Activated T-cell treated with anti-CD3 and anti-CD28 coated beads for 48 hours (primary cell): ENCODE data around the gene ISM1.

Experiments
- DNase-seq: peaks from one replicate; pipeline ENCODE4 v3.0.0-alpha.2; 2020; ENCODE audit warnings: low read depth

ISM1 gene

GRCh38 chr20:13313201-13313600 is 92.1 kb downstream of the ISM1 start:
- no peak for DNase-seq

DNA sequence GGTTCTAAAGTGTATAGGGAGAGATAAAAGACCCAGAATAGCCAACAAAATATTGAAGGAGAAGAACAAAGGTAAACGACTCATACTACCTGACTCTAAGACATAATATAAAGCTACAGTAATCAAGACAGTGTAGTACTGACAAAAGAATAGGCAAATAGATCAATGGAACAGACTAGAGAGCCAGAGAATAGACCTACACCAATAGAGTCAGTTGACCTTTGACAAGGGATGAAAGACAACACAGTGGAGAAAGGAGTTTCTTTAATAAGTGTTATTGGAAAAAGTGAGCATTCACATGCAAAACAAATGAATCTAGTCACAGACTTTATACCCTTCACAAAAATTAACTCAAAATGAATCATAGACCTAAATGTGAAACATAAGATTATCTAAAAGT is 96.4 kb downstream of the ISM1 start:
- no peak for DNase-seq

- DNase-seq = no peak
These were observed 97.9 kb downstream of the ISM1 start for GRCh38 chr20:13318871-13319521.

- no peak for DNase-seq
These were observed 99.6 kb downstream of the ISM1 start for GRCh38 chr20:13320702-13321101.

DNA sequence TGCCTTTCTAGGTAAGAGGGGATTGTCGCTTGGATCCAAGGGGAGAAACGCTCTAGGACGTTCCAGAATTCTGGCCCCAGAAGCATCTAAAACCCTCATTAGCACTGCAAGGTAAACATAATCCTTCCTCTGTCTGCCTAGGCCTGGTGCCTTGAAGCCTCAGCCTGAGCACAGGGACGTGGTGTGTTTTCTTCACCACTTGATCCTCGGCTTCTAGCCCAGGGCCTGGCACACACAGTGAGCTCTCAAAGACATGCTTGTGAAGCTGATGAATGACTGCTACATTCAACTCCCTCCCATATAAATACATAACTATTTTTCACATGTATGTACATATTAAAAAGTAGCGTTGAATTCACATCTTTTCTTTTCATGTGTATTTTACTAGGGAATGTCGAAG is 100.3 kb downstream of the ISM1 start:
- no peak for DNase-seq

DNA sequence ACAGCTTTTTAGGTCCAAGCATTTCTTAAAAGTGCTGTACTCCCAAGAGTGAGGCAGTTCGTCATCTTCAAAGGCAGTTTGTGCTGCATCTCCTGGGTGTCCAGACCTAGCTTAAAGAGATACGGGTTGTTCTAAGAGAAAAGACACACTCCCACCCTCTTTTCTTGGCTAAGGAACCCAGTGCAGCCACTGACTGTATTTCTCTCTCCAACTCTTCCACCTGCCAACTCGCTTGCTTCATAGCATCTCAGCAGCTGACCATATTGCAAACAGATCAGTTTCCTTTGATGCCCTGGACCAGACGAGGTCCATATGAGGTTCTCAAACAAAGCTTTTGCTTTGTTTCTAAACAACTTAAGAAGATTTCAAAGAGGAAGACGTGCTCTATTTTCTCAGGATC is 101.1 kb downstream of the ISM1 start:
- DNase-seq = no peak

- no peak for DNase-seq
These were observed 101.5 kb downstream of the ISM1 start for GRCh38 chr20:13322621-13323020.

DNA sequence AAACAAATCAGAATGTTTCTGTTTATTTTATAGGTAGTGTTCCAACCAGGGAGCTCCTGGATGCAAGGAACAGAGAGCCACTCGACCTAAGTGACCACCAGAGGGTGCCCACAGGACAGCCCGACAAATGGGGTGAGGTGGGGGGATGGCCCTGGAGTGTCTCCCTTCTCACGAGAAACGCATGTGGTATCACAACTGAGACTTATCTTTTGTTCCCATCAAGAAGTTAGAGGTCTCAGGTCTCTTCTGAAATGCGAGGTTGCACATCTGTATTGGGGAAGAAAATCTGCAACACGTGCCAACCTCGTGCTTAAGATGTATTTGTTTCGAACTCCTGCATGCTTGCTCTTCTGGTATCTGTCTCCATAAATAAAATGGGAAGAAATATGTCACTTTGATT is 104.0 kb downstream of the ISM1 start:
- DNase-seq = no peak

GRCh38 chr20:13325796-13326340 is 104.8 kb downstream of the ISM1 start:
- DNase-seq = no peak

- no peak for DNase-seq
These were observed 110.5 kb downstream of the ISM1 start for GRCh38 chr20:13331536-13331935.

DNA sequence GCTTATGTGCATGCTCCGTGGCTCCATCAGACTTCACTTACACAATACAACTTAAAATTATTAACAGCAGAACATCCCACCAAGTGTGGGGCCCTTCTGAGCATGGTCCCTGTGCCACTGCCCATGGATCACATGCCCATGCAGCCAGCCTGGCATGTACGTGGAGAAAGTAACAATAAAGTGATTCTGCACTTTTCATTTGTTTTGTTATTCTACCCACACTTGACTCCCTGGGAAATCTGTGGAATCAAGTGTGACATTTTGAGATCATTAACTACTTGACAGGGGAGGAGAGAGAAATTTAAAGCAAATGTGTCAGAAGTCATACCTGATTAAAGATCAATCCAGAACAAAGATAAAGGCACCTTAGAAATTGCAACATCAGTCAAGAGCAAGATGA is 112.0 kb downstream of the ISM1 start:
- DNase-seq = no peak

GRCh38 chr20:13333793-13334192 is 112.7 kb downstream of the ISM1 start:
- no peak for DNase-seq

DNA sequence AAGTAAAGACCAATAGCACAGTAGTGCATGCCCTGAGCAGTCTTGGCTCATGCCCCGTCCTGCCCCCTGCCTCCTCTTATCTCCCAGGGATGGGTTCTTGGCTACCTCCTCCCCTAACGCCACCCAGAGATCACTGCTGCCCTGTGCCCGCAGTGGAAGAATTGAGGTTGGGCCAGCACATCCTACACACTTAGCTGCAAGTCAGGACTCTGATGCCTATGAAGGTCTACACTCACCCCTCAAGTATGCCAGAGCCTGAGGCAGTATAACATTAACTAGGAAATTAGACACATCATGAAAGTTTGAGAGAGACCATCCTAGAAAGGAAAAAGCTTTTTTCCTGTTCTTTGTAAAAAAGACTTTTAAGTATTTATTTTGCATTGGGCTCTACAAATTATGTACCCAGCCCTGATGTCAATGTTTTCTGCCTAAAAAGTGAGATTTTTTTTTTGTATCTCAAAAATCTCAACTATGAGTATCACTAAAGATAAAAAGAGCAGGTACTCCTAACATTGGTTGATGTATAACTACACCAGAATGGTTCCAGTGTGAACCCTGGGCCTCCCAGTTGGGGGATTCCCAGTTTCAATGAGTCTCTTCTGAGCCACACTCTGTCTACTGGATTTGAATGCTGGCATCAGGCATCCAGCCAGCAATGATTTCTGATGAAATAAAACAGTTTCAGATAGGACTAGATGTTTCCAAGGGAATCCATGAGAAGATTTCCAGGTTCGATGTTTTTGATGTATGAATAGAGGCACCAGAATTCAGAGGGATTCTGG is 115.4 kb downstream of the ISM1 start:
- DNase-seq = no peak

DNA sequence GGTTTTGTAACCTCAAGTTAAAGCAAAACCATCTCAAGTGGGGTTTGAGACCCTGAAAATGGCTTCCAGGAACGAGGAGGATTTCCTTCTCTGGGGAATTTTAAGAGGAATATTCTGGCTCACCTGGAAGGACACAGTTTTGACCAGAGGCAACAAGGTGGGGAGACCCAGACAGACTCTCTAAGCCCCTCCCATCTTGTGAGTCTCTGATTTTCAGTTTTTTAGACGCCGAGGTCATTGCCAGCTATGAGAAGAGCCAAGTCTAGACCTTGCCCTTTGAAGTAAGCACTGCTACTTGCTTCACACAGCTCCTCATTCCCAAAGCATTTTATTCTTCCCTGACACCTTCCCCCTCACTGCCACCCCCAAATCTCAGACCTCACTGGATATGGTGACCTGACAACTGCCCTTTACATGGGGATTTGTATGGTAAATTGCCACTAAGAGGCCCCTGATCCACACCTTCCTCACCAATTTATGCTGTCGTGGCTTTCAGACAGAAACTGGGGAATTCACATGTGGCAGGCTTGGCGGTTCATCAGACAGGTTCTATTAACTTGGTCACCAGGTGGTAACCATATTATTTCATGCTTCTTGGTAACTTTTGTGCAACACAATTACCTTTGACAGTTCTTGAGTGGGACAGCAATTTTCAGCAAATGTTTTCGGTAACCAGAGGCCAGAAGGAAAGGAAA is 116.2 kb downstream of the ISM1 start:
- no peak for DNase-seq

GRCh38 chr20:13338097-13338661 is 117.1 kb downstream of the ISM1 start:
- DNase-seq = no peak

DNA sequence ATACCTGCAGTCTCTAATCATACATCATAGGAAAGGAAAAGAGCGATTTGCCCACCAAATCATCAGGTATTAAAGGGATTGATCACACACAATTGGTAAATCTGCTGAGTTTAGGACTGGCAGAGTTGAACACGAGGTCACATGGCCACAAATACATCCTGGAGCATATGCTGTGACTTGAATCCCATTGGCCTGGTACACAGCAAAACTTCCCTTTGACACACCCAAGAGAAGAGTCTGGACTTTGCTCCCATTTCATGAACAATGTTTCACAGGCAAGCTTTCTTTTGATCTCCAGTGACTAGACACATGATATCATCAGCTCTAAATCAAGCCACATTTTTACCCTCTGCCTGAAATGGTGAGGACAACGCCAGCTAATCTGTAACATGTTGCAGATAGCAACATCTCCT is 117.9 kb downstream of the ISM1 start:
- no peak for DNase-seq

DNA sequence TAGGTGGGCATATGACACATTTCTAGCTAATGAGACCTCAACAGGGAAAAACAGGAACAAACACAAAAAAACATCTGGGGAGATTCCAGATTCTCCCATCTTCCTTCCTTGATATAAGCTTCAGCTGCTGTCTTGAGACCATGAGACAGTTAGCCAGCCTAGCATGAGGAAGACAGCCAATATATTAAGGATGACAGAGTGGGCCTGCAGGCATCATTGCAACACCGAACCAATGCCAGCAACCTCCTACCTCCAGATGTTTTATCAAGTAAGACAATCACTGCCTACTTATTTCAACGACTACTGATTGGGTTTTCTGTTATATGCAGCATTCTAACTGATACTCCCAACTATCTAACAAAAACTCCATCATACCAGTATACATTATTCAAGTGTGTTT is 119.0 kb downstream of the ISM1 start:
- no peak for DNase-seq

GRCh38 chr20:13341737-13342393 is 120.8 kb downstream of the ISM1 start:
- no peak for DNase-seq

- DNase-seq = no peak
These were observed 121.6 kb downstream of the ISM1 start for GRCh38 chr20:13342469-13343242.

- DNase-seq = no peak
These were observed 123.6 kb downstream of the ISM1 start for GRCh38 chr20:13344671-13345070.
